Stimulated activated naive CD8-positive, alpha-beta T cell treated with anti-CD3 and anti-CD28 coated beads, Interleukin-15, Interleukin-2, amounts not matched to agents 100 U/mL and 50 U/mL, for 24 hours (primary cell): Measurements from ENCODE around the gene TCEANC.
"Not testable (repeated sequence)": the region's sequence is repeated elsewhere in the genome, so short reads cannot be mapped to it uniquely, and the experiment has no call there.

Experiments used
- ATAC-seq: fragments of 150-1000 bp; cut with Tn5 transposase; one replicate; pipeline ENCODE4 v1.10.0; 2021
- DNase-seq: peaks from one replicate; pipeline ENCODE4 v3.0.0; 2021

The TCEANC gene

GRCh38 chrX:13658602-13659001 is 5.7 kb downstream of the TCEANC start:
- ATAC-seq: no peak
- DNase-seq: no peak

GRCh38 chrX:13659063-13659462 is 6.1 kb downstream of the TCEANC start:
- ATAC-seq (no peak), DNase-seq (no peak)

GRCh38 chrX:13661735-13662288 is 8.9 kb downstream of the TCEANC start:
- ATAC-seq (peak; percentile 40), DNase-seq (no peak)

- no peak for ATAC-seq
These were observed 9.4 kb downstream of the TCEANC start for GRCh38 chrX:13662355-13662791.

GRCh38 chrX:13664020-13664419 is 11.1 kb downstream of the TCEANC start:
- DNase-seq (no peak), ATAC-seq (no peak)

More at GRCh38 chrX:13662355-13662791, 9.4 kb downstream of the TCEANC start:
- no peak for DNase-seq

GRCh38 chrX:13666836-13667235 is 13.9 kb downstream of the TCEANC start:
- DNase-seq (no peak), ATAC-seq (no peak)

- ATAC-seq: no peak
- no peak for DNase-seq
These were observed 15.0 kb downstream of the TCEANC start for GRCh38 chrX:13667919-13668318.

GRCh38 chrX:13669246-13669737 is 16.4 kb downstream of the TCEANC start:
- ATAC-seq (peak; percentile 92), DNase-seq (peak; percentile 36)

GRCh38 chrX:13669755-13670154 is 16.8 kb downstream of the TCEANC start:
- not testable (repeated sequence) for DNase-seq, ATAC-seq

GRCh38 chrX:13670197-13670596 is 17.3 kb downstream of the TCEANC start:
- ATAC-seq (no peak), DNase-seq (no peak)

- no peak for DNase-seq
- ATAC-seq: no peak
These were observed 20.1 kb downstream of the TCEANC start for GRCh38 chrX:13673016-13673415.

GRCh38 chrX:13676885-13677284 is 23.9 kb downstream of the TCEANC start:
- ATAC-seq: no peak
- DNase-seq: no peak

GRCh38 chrX:13679700-13680099 is 26.8 kb downstream of the TCEANC start:
- not testable (repeated sequence) for ATAC-seq, DNase-seq

- no peak for ATAC-seq
- DNase-seq: no peak
These were observed 28.7 kb downstream of the TCEANC start for GRCh38 chrX:13681595-13681994.

- ATAC-seq: no peak
- DNase-seq: no peak
These were observed 31.4 kb downstream of the TCEANC start for GRCh38 chrX:13684361-13684760.

- no peak for DNase-seq
- ATAC-seq: no peak
These were observed 32.3 kb downstream of the TCEANC start for GRCh38 chrX:13685126-13685763.

GRCh38 chrX:13687203-13687602 is 34.3 kb downstream of the TCEANC start:
- ATAC-seq (peak; percentile 21), DNase-seq (no peak)

- peak; percentile 21 for ATAC-seq
- no peak for DNase-seq
These were observed 35.5 kb downstream of the TCEANC start for GRCh38 chrX:13688384-13688957.

- peak; percentile 86 for ATAC-seq
These were observed 36.2 kb downstream of the TCEANC start, which contains the start of gene RAB9A for GRCh38 chrX:13688958-13689740. TSS of gene RAB9A (plus strand) at chrX:13689128. CDS start at chrX:13708747, 19,619 bp downstream.

GRCh38 chrX:13689741-13690211 is 36.8 kb downstream of the TCEANC start:
- no peak for DNase-seq
- ATAC-seq: no peak

More at GRCh38 chrX:13688958-13689740, 36.2 kb downstream of the TCEANC start, which contains the start of gene RAB9A:
- peak; percentile 88 for DNase-seq

- DNase-seq (no peak), ATAC-seq (no peak)
These were observed 37.9 kb downstream of the TCEANC start for GRCh38 chrX:13690836-13691235.

GRCh38 chrX:13691841-13692371 is 39.0 kb downstream of the TCEANC start:
- no peak for ATAC-seq
- no peak for DNase-seq
